Left renal pelvis (tissue), 4 donors: Measurements from ENCODE around the gene NOA1. TPM values are rescaled to one million over a fixed set of nuclear protein-coding genes. Genes with fewer than 3 reads are reported as not detected.
A peak's percentile ranks its signal among the peaks of the same experiment; 100 is the strongest.
"Not testable (repeated sequence)": the region's sequence is repeated elsewhere in the genome, so short reads cannot be mapped to it uniquely, and the experiment has no call there.

Experiments used
- DNase-seq, 4 donors: peaks; one replicate each; pipeline ENCODE4 v3.0.0-alpha.2; 2013; ENCODE audit warnings: low read depth in 4 of 4, low spot score in 3 of 4
- polyA plus RNA-seq, 4 donors: library from polyadenylated mRNA; unstranded; fragments of 120-200 nt; gene quantifications; one replicate each; pipeline ENCODE4 v1.2.1, GENCODE V29; 2013; ENCODE audit not compliant: insufficient read length in 4 of 4

Gene NOA1
- polyA plus RNA-seq, 4 donors: 17.1 to 22.9 (median 20.7) TPM

DNA sequence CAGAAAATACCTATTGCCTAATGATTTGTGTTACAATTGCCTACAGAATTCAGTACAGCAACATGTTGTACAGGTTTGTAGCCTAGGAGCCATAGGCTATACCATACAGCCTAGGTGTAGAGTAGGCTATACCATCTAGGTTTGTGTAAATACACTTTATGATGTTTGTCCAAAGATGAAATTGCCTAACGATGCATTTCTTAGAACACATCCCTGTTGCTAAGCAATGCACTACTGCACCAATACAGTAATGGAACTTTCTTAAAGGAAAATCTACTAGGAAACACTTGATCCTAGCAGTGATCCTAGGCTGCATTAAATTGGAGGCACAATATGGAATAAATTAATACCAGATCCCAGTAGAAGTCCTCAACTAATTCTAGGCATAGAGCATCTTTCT lies 18.3 kb downstream of the NOA1 start:
- no peak for DNase-seq

DNA sequence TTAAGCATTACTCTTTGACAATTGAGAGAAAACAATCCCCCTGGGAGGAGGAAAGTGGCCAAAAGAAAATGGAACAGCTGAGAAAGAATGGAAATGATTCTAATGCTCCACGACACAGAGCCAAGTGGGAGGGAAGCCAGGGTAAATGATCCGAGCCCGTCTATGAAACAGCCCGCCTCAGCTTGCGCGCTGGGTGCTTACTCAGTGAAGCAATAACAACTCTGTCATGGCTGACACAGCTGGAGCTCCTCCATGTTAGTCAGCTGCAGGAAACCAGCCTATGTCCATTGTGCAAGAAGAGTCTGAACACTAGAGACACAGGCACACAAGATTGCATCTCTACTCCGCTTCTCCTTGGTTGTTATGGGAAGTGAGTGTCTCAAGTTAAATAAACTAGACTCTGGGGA lies 19.3 kb downstream of the NOA1 start:
- peak in 1 of 4 donors; percentile 66 for DNase-seq

DNA sequence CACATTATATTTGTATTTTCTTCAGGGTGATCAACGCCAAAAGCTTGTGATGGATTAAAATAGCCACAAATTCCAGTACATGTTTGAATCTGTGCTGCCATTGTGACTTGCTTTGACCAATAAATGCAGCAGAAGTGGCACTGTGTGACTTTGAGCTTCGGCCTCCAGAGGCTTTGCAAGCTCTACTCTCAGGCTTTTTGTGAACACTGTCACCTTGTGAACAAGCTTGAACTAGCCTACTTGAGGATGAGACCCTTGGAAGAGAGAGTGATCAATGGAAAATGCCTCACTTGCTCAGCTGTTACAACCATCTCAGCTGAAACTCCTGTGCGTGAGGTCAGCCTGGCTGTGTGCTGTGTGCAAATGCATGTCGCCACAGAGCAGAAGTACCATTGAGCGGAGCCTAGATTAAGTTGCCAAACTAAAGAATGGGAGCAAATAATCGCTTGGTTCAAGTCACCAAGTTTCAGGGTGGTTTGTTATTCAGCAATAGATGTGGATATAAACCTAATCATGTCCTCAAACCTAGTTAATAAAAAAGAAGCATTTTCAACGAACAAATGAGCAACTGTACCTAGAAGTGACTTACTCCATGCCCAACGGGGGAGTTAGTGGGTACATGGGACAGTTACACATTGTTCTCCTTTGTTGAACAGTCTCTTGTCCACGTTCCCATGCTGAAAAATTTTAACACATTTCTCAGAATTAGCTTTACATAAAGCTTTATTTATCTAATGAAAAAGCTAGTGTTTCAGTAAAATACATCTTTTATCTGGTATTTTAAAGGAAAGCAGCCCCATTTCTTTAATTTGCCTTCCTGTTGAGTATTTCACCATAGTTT lies 23.5 kb downstream of the NOA1 start:
- DNase-seq: no peak

DNA sequence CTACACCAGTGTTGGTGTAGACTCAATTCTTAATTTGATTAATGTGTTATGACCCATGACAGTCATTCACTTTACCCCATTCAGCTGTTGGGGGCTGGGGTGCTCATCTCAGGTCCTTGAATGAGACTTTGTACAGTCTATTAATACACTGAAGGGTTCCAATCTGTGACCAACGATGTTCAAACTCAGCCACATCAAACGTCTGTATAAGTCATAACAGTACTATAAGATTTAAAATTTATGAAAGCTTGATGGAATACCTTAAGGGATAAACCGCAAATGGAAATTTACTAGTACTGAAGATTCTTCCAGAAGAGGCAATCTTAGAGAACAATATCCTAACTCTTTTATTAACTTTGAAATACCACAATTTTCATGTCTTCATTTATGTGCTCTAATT lies 36.0 kb downstream of the NOA1 start:
- DNase-seq: no peak

DNA sequence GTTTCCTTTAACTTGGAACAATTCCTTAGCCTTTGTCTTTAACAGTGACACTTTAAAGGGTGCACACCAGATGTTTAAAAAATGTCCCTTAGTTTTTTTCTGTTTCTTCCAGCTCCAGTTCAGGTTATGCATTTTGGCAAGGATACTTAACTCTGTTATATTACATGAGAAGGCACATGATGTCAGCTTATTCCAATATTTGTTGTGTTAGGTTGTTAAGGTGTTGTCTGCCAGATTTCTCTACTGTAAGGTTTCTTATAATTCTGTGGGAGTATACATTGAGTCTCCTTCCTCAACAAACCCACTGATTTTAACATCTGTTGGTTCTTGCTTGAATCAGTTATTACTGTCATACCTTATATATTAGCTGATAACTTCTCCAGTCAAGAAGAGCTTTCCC lies 36.4 kb downstream of the NOA1 start:
- no peak for DNase-seq

DNA sequence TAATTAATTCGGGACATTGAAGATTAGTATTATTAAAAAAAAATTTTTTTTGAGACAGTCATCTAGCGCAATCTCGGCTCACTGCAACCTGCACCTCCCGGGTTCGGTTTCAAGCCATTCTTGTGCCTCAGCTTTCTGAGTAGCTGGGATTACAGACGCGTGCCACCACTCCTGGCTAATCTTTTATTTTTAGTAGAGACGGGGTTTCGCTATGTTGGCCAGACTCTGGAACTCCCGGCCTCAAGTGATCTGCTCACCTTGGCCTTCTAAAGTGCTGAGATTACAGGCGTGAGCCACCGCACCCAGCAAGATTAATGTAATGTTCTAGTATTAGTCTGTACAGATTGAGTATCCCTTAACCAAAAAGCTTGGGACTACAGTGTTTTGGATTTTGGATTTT lies 37.0 kb downstream of the NOA1 start:
- DNase-seq: no peak

DNA sequence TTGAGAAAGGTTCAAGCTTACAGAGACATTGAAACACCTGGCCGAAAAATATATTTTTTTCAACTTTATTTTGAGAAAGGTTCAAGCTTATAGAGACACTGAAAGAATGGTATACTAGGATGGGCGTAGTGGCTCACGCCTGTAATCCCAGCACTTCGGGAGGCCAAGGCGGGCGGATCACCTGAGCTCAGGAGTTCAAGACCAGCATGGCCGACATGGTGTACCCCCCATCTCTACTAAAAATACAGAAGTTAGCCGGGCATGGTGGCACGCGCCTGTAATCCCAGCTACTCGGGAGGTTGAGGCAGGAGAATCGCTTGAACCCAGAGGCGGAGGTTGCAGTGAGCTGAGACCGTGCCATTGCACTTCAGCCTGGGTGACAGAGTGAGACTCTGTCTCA lies 37.6 kb downstream of the NOA1 start:
- DNase-seq: not testable (repeated sequence)

DNA sequence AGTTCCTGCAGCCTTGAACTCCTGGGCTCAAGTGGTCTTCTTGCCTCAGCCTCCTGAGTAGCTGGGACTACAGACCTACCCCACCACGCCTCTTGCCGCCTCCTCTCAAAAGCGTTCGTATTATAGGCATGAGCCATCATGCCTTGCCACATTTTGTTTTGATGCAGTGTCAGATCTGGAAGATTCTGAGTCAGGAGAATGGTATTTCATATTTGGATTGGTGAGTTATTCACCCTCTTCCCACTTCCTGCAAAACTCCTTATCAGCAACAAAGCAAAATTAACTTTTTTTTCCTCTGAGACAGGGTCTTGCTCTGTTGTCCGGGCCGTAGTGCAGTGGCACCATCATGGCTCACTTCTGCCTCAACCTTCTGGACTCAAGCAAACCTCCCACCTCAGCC lies 40.1 kb downstream of the NOA1 start:
- no peak for DNase-seq

DNA sequence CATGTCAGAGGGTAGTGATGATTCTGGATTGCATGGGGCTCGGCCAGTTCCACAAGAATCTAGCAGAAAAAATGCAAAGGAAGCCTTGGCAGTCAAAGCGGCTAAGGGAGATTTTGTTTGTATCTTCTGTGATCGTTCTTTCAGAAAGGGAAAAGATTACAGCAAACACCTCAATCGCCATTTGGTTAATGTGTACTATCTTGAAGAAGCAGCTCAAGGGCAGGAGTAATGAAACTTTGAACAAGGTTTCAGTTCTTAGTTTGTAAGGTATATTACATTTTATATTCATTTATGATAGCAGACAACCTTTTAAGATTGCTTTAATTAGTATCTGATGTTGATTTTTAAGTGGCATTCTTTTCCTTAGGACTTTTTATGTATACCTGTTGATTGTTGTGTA lies 45.5 kb downstream of the NOA1 start:
- no peak for DNase-seq

DNA sequence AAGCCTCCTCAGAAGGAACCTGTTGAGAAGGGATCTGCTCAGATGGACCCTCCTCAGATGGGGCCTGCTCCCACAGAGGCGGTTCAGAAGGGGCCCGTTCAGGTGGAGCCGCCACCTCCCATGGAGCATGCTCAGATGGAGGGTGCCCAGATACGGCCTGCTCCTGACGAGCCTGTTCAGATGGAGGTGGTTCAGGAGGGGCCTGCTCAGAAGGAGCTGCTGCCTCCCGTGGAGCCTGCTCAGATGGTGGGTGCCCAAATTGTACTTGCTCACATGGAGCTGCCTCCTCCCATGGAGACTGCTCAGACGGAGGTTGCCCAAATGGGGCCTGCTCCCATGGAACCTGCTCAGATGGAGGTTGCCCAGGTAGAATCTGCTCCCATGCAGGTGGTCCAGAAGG lies 46.8 kb downstream of the NOA1 start:
- DNase-seq: no peak

DNA sequence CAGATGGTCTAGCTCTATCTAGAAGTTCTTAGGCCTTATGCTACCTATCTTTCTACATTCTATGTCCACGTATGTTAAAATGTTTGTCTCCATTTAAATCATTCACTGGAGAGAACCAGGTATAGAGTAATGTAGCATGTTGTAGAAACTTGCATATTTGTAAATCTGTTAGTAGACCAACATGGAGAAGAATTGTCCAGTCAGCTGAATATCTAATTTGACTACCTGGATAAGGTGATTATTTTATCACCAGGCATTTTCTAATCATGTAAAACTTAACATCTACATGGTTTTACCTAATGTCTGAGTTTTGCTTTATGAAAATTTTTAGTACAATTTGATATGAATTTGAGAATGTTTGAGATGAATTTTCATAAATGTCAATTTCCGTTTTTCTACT lies 50.2 kb downstream of the NOA1 start:
- DNase-seq: no peak

DNA sequence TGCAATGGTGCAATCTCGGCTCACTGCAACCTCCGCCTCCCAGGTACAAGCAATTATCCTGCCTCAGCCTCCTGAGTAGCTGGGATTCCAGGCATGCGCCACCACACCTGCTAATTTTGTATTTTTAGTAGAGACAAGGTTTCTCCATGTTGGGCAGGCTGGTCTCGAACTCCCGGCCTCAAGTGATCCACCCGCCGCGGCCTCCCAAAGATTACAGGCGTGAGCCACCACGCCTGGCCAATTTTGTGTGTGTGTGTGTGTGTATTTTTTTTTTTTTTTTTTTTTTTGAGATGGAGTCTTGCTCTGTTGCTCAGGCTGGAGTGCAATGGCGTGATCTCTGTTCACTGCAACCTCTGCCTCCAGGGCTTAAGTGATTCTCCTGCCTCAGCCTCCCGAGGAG lies 62.4 kb downstream of the NOA1 start:
- not testable (repeated sequence) for DNase-seq

DNA sequence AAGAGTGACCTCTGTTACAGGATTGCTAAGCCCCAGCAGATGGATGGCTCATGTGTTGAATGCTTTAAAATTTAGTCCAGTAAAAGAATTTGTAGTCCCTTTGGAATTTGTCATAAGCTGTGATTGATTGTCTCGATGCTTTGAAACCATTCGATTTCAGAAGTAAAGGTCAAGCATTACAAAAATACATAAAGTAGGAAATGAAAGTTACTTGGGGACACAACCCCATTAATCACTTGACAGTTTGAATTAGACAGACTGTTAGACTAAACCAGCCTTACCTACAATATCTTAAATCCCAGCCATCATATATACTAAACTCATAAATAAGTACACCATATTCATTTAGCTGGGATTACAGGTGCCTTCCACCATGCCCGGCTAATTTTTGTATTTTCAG lies 63.1 kb downstream of the NOA1 start:
- DNase-seq: no peak

Other genes starting within 250 kb of the NOA1 start
- not detected for gene SPINK2, start 155.9 kb downstream of the NOA1 start, polyA plus RNA-seq
- gene REST, start 69.7 kb downstream of the NOA1 start, polyA plus RNA-seq: 10 to 100 TPM; 37.5 to 63.1 (median 55.4) TPM
- 100 to 1,000 TPM in 3 of 4 donors, 10 to 100 TPM in 1; 91.8 to 121 (median 108) TPM for gene POLR2B, start 1.3 kb upstream of the NOA1 start, polyA plus RNA-seq
- 100 to 1,000 TPM; 107 to 755 (median 531) TPM for gene IGFBP7, start 132.8 kb upstream of the NOA1 start, polyA plus RNA-seq